Pancreas (tissue), 10 donors: ENCODE results near the gene TXNDC15. TPM values are rescaled to one million over a fixed set of nuclear protein-coding genes. Genes with fewer than 3 reads are reported as not detected.
"Not testable (repeated sequence)": the region's sequence is repeated elsewhere in the genome, so short reads cannot be mapped to it uniquely, and the experiment has no call there.

Source experiments
- ATAC-seq, 4 donors: fragments of 200-7000 bp; cut with Tn5 transposase; one replicate each; pipeline versions ENCODE4 v1.8.0 to v1.9.1; 2020; ENCODE audit warnings: mild to moderate bottlenecking in 4 of 4, moderate library complexity in 4 of 4
- DNase-seq, 6 donors: peaks; one replicate each; pipeline ENCODE4 v3.0.0-alpha.2; 2020
- FAIRE-seq: peaks from 2 replicates; lab custom pipeline; 2012; peaks lifted over from hg19 to GRCh38; lab: Jason Lieb, UNC
- H3K27ac ChIP-seq, 4 donors: fragments of 200-600 bp; sonication (generic); 1 replicate in 3 of 4; 2 replicates in 1 of 4; pipeline versions ENCODE4 v1.5.0 to v1.8.0; 2020
- H3K27me3 ChIP-seq, 4 donors: fragments of 200-600 bp; one replicate each; pipeline ENCODE4 v1.8.0; 2021
- H3K36me3 ChIP-seq, 3 donors: fragments of 200-600 bp; sonication (generic) in 1 of 3; one replicate each; pipeline versions ENCODE4 v1.5.0 to v1.8.0; 2020 to 2021
- H3K4me1 ChIP-seq, 3 donors: fragments of 200-600 bp; one replicate each; pipeline ENCODE4 v1.8.0; 2021
- H3K4me3 ChIP-seq, 4 donors: fragments of 200-600 bp; sonication (generic) in 2 of 4; one replicate each; pipeline versions ENCODE4 v1.5.0 to v1.8.0; 2020 to 2021
- H3K9me3 ChIP-seq, 4 donors: fragments of 200-600 bp; one replicate each; pipeline ENCODE4 v1.8.0; 2021
- CTCF ChIP-seq, 4 donors: fragments of 200-600 bp; sonication (generic) in 3 of 4; IDR thresholded peaks; one replicate each; pipeline versions ENCODE4 v1.5.0 to v1.8.0; 2021; ENCODE audit warnings: antibody characterized with exemption in 4 of 4
- WGBS, 2 donors: extraction: QIAGEN DNeasy Blood & Tissue Kit; methylation state at CpG; one replicate each; pipeline ENCODE4 v1.1.7; 2013; 5-methylcytosine and 5-hydroxymethylcytosine counted together
- intact Hi-C, 3 donors: fragments of 100-400 bp; cut with DNase I; formaldehyde crosslinking; loops; one replicate each; pipeline versions ENCODE4 v1.11.1 to v1.14.2; 2022
- polyA plus RNA-seq, 2 donors: library from polyadenylated mRNA; stranded (reverse); fragments of 200-250 nt; gene quantifications; one replicate each; pipeline ENCODE4 v1.2.3, GENCODE V29; 2013
- total RNA-seq, 6 donors: library from RNA; stranded (reverse); fragmentation: NEBNext Ultra II Directional in 4 of 6; extraction: Animal tissue kit (Norgen Biotek cat#: 25700) in 4 of 6; gene quantifications; one replicate each; pipeline versions ENCODE4 v1.2.1 to v1.2.4, GENCODE V29; 2021 to 2023
- donor health status: healthy with polysubstance abuse.
- donor health status: DM: no; HTN: no; CAD: no; lungs with moderate emphysema.
- donor health status: DM: no; HTN: no; CAD: no.
- donor health status: control.
- donor health status: control.
- donor health status: Bipolar disorder and iron deficiency.
- donor health status: DM: yes; HTN: yes; CAD: no.
- donor health status: DM: no; HTN: no; CAD: no.
- donor health status: DM: no; HTN: no; CAD: no.
- donor health status: DM: yes; HTN: yes; CAD: no.

The TXNDC15 gene
- total and polyA plus RNA-seq, 8 donors = 26.2 to 61.5 (median 34.2) TPM

- no peak overlapping the region for H3K4me3 ChIP-seq
- no peak for TF ChIP-seq CTCF (IDR thresholded peaks at IDR 0.05)
- no peak for FAIRE-seq
- H3K27ac ChIP-seq = no peak overlapping the region
- peaks cover 0 to 10% (median 6%) of the 10 kb centered on the region in 3 donors for H3K4me1 ChIP-seq
- H3K9me3 ChIP-seq = no peaks in the 10 kb centered on the region
- no peaks in the 10 kb centered on the region for H3K27me3 ChIP-seq
- intact Hi-C loops = no loop called here
- no peaks in the 10 kb centered on the region for H3K36me3 ChIP-seq
- ATAC-seq = no peak
- DNase-seq = peak in 4 of 6 donors; percentile 22 to 56 (median 46)
- 74 to 81% methylated on average over 3 of the region's 3 CpGs for WGBS, 2 donors
Observed at GRCh38 chr5:134878403-134878802, 4.2 kb downstream of the TXNDC15 start.

- ATAC-seq (no peak), FAIRE-seq (no peak), DNase-seq (no peak)
- no peaks in the 10 kb centered on the region for H3K27me3 ChIP-seq
- whole genome bisulfite sequencing, 2 donors = 70 to 75% methylated on average over 3 of the region's 3 CpGs
- H3K4me3 ChIP-seq = no peak overlapping the region
- no peaks in the 10 kb centered on the region for H3K9me3 ChIP-seq
- no peaks in the 10 kb centered on the region for H3K36me3 ChIP-seq
- TF ChIP-seq CTCF (IDR thresholded peaks at IDR 0.05) = no peak
- peaks cover 0 to 7% (median 6%) of the 10 kb centered on the region in 3 donors for H3K4me1 ChIP-seq
- H3K27ac ChIP-seq = no peak overlapping the region
- intact Hi-C loops = no loop called here
Observed at GRCh38 chr5:134879456-134879855, 5.3 kb downstream of the TXNDC15 start.

- H3K27me3 ChIP-seq, H3K36me3 ChIP-seq, H3K27ac ChIP-seq, FAIRE-seq, H3K4me3 ChIP-seq, H3K4me1 ChIP-seq, intact Hi-C loops, DNase-seq, ATAC-seq, H3K9me3 ChIP-seq: not testable (repeated sequence)
- WGBS, 2 donors = 45 to 95% methylated on average over 1 to 2 of the region's 3 CpGs
Observed at GRCh38 chr5:134880937-134881336, 6.8 kb downstream of the TXNDC15 start.

- intact Hi-C loops, ATAC-seq, H3K27ac ChIP-seq, DNase-seq, H3K9me3 ChIP-seq, H3K4me3 ChIP-seq, H3K36me3 ChIP-seq, H3K27me3 ChIP-seq, FAIRE-seq, H3K4me1 ChIP-seq: not testable (repeated sequence)
- WGBS, 2 donors = 96 to 97% methylated on average over 20 to 28 of the region's 30 CpGs
Observed at GRCh38 chr5:134881711-134882110, 7.5 kb downstream of the TXNDC15 start.

- no peak for DNase-seq
- intact Hi-C loops = no loop called here
- Histone ChIP-seq H3K4me3 (no peak overlapping the region), H3K27me3 (no peaks in the 10 kb centered on the region), H3K36me3 (no peaks in the 10 kb centered on the region), H3K4me1 (no peaks in the 10 kb centered on the region), H3K9me3 (no peaks in the 10 kb centered on the region), H3K27ac (no peak overlapping the region)
- no peak for FAIRE-seq
- WGBS, 2 donors = 88 to 92% methylated on average over 14 of the region's 14 CpGs
- no peak for TF ChIP-seq CTCF (IDR thresholded peaks at IDR 0.05)
- ATAC-seq = no peak
Observed at GRCh38 chr5:134887593-134888159, 13.5 kb downstream of the TXNDC15 start.

DNA sequence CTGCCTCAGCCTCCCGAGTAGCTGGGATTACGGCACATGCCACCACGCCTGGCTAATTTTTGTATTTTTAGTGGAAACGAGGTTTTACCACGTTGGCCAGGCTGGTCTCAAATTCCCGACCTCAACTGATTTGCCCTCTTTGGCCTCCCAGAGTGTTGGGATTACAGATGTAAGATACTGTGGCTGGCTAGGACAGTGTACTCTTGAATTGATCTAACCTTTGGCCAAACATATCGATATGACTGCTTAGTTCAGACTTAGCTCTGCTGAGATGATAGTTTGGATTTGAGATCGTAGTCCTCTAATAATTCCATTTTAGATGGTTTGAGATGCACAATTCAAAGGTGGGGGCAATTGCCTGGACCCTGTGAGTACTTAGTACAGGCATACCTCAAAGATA lies 15.2 kb downstream of the TXNDC15 start:
- H3K4me3 ChIP-seq = no peak overlapping the region
- H3K27me3 ChIP-seq = no peaks in the 10 kb centered on the region
- no peak overlapping the region for H3K27ac ChIP-seq
- H3K36me3 ChIP-seq = no peaks in the 10 kb centered on the region
- ATAC-seq (no peak), DNase-seq (no peak), FAIRE-seq (no peak)
- intact Hi-C loops = no loop called here
- TF ChIP-seq CTCF (IDR thresholded peaks at IDR 0.05) = no peak
- 87 to 89% methylated on average over 8 of the region's 8 CpGs for WGBS, 2 donors
- H3K9me3 ChIP-seq = no peaks in the 10 kb centered on the region
- no peaks in the 10 kb centered on the region for H3K4me1 ChIP-seq
